ENCODE data around the gene FYCO1.

GRCh38 chr3:45947361-45947760 is 48.3 kb downstream of the FYCO1 start:
- TF ChIP-seq CTCF (conservative IDR thresholded peaks at IDR 0.05) (no peak), EZH2 (IDR thresholded peaks at IDR 0.05; ENCODE audit: low read depth) (no peak)
